HG03520 (cell line): ENCODE results near the gene FMNL2.

Experiments
- ATAC-seq: cut with Tn5 transposase; IDR thresholded peaks from one replicate; pipeline ENCODE4 v1.9.1; 2021; ENCODE audit warnings: mild to moderate bottlenecking, moderate library complexity; ENCODE audit not compliant: unreplicated experiment

Gene FMNL2

GRCh38 chr2:152421521-152422370 is 86.8 kb downstream of the FMNL2 start:
- peak; percentile 70 for ATAC-seq

- ATAC-seq, result no peak
Observed at GRCh38 chr2:152423684-152424083, 88.7 kb downstream of the FMNL2 start.

GRCh38 chr2:152425765-152426727 is 91.1 kb downstream of the FMNL2 start:
- ATAC-seq, result no peak

- ATAC-seq, result no peak
Observed at GRCh38 chr2:152426801-152427200, 91.8 kb downstream of the FMNL2 start.

GRCh38 chr2:152427902-152428301 is 92.9 kb downstream of the FMNL2 start:
- ATAC-seq, result no peak

GRCh38 chr2:152428800-152429582 is 94.0 kb downstream of the FMNL2 start:
- ATAC-seq, result no peak

- ATAC-seq, result no peak
Observed at GRCh38 chr2:152430876-152431275, 95.9 kb downstream of the FMNL2 start.

GRCh38 chr2:152431370-152432098 is 96.6 kb downstream of the FMNL2 start:
- ATAC-seq, result no peak

- ATAC-seq, result no peak
Observed at GRCh38 chr2:152432206-152432653, 97.3 kb downstream of the FMNL2 start.

GRCh38 chr2:152432765-152433164 is 97.8 kb downstream of the FMNL2 start:
- ATAC-seq, result no peak

GRCh38 chr2:152433289-152433688 is 98.3 kb downstream of the FMNL2 start:
- ATAC-seq, result no peak

- no peak for ATAC-seq
Observed at GRCh38 chr2:152433791-152434190, 98.8 kb downstream of the FMNL2 start.

GRCh38 chr2:152434395-152435182 is 99.6 kb downstream of the FMNL2 start:
- no peak for ATAC-seq

GRCh38 chr2:152436148-152436547 is 101.2 kb downstream of the FMNL2 start:
- ATAC-seq, result no peak

- no peak for ATAC-seq
Observed at GRCh38 chr2:152437276-152438108, 102.5 kb downstream of the FMNL2 start.

- no peak for ATAC-seq
Observed at GRCh38 chr2:152440049-152440448, 105.1 kb downstream of the FMNL2 start.

- no peak for ATAC-seq
Observed at GRCh38 chr2:152440460-152440859, 105.5 kb downstream of the FMNL2 start.

GRCh38 chr2:152441961-152442360 is 107.0 kb downstream of the FMNL2 start:
- no peak for ATAC-seq
